Pons (tissue), 1 donor: Measurements from ENCODE around the gene BAG3.

Source experiments
- DNase-seq: peaks from one replicate; pipeline ENCODE4 v3.0.0-alpha.2; 2016; ENCODE audit warnings: low spot score

BAG3 gene

DNA sequence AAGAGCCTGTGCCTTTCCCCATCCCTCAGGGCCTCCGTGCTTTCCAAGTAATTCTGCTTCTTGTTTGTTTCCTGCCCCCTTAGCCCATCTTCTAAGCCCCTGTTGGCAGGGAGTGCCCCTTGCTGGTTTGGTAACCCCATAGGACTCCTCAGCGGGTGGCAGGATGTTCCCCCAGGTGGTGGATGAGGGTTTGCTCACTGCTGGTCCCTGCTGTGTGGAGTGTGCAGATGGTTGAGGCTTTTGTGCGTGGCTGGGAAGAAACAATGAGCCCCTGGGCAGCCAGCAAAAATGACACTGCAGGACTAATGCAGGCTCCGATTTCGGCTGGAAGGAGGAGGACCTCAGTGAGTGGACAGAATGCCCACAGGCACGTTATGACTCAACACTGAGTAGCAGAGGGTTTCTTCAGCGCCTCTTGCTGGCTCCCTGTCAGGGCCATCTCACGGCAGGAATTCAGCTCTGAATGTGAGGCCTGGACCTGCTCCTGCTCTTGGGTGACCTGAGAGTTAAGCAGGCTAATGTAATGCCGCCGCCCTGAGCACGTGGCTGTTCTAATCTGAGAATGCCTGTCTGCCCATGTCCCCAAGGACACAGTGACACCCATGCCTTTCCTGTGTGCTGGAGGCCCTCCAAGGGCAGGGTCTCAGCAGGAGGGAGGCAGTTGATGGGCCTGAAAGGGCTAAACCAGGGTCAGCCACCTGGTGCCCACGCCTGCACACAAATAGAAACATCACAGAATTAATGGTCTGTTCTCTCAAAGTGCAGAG is 16.6 kb downstream of the BAG3 start:
- DNase-seq: no peak

DNA sequence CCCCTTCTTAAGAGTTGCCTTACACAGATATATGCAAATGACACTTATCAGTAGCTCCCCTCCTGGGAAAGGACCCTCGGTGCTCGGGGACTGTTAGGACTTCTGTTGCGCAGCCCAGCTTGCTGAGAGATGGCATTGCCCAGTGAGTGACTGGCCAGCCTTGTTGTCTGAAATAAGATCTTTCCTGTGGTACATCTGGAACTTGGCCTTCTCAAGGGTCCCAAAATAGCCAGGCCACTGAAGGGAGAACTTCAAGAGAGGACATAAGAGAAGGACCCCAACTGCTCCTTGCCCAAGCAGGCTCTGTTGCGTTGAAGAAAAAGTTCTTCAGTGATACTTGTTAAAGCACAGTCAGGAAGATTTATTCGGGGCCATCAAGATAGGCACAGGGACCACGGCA is 17.3 kb downstream of the BAG3 start:
- DNase-seq: no peak

DNA sequence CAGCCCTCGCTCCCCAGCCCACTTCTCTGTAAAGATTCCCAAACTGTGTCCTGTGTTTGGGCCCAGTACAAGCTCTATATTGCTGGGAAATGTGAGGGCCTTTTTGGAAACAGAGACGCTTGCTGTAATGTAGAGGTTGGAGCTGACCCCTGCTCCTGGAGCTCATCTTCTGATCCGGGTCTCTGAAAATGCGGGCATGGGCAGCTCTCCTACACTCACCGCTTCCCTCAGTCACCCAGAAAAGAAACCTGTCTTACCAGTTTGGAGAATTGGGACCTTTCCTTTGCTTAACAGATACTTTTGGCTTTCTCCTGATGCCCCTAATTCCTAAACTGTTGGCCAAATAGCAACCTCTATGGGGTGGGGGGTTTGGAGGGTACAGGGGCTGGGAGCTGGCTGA is 18.2 kb downstream of the BAG3 start:
- no peak for DNase-seq

DNA sequence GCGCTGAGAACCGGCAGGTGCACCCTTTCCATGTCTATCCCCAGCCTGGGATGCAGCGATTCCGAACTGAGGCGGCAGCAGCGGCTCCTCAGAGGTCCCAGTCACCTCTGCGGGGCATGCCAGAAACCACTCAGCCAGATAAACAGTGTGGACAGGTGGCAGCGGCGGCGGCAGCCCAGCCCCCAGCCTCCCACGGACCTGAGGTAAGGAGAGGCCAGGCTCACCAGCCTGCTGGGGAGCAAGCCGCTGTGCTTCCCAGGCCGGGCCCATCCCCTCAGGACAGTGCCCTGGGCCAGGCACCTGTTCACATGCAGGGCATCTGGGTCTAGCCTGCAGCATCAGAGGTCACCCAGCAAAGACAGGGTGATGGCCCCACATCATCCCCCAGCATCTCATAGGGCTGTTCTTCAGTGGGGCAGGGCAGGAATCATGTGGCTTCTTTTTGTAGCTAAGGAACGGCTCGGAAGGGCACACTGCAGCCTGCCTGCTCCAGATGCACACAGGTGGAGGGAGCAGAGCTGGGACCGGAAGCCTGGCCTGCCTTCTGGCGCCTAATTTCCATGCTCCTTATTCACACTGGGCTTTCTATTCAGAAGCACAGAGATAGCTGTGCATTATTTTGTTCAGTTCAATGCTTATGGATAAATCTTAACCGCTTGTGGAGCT is 18.9 kb downstream of the BAG3 start:
- DNase-seq: no peak

DNA sequence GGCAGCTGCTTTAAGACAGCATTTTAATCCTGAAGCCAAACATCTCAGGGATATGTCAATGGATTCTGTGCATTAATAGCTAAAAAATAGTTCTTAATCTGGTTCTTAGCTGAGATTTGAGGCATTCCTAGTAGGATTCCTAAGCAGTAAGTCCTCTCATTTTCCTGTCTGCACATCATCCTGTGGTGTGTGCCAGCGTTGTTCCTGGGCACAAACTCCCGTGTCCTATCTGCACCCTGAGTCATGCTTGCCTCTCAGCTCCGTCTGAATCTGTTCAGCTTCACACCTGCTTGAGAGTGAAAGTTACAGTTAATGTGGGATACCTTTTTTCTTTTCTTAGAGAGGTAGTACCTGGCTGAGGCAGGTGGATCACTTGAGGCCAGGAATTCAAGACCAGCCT is 19.5 kb downstream of the BAG3 start:
- DNase-seq: no peak

DNA sequence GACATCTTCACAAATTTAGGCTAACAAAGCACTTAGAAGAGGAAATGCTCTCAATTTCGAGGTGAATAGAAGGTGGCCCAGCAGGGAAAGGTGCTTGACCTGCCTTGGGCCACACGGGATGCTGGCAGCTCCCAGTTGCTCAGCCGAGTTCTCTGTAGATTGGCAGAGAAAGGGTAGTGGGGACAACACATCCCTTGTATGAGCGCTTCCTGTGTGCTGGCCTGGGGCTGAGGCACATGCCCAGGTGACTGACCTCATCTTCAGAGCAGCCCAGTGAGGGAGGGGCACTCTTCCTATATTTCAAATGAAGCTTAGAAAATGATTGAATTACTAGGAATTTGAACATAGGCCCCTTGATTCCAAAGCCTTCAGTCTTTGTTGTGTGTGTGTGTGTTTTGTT is 20.2 kb downstream of the BAG3 start:
- no peak for DNase-seq

DNA sequence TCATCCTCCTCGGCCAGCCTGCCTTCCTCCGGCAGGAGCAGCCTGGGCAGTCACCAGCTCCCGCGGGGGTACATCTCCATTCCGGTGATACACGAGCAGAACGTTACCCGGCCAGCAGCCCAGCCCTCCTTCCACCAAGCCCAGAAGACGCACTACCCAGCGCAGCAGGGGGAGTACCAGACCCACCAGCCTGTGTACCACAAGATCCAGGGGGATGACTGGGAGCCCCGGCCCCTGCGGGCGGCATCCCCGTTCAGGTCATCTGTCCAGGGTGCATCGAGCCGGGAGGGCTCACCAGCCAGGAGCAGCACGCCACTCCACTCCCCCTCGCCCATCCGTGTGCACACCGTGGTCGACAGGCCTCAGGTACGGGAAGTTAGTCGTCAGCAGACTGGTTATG is 21.1 kb downstream of the BAG3 start:
- no peak for DNase-seq

DNA sequence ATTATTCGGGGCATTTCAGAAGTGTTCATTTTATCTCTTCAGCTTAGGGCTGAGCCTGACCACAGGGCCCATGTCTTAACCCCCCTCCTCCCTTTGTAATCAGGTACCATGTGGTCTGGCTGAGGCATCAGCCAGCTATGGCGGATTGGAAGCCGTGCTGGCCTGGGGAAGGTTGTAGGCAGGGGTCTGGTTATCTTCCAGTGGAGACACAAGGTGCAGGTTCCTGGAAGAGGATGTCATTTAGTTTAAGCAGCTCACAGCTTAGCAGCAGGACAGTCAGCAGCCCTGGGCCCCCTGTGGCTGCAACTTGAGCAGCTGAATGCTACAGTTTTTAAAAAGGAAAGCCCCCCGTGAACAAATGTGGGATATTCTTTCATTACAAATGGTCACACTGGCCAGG is 22.1 kb downstream of the BAG3 start:
- no peak for DNase-seq

DNA sequence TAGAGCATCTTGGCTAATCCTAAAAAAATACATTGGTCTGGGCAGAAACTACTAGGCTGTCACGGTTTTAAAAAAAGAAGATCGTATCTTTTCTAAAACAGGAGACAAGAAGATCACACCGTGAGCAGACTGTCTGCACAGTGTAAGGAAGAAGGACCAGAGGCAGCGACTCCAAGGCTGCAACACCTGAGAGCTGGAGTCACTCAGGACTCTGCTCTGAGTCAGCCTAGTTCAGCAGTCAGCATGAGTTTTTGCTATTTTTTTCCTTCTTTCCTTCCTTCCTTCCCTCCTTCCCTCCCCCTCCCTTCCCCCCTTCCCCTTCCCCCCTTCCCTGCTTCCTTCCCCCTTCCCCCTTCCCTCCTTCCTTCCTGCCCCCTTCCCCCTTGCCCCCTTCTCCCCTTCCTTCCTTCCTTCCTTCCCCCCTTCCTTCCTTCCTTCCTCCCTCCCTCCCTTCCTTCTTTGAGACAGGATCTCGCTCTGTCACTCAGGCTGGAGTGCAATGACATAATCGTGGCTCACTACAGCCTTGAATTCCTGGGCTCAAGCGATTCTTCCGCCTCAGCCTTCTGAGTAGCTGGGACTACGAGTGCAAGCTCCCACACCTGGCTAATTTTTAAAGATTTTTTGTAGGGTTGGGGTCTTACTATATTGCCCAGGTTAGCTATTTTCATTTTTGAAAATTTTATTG is 24.4 kb downstream of the BAG3 start:
- no peak for DNase-seq

DNA sequence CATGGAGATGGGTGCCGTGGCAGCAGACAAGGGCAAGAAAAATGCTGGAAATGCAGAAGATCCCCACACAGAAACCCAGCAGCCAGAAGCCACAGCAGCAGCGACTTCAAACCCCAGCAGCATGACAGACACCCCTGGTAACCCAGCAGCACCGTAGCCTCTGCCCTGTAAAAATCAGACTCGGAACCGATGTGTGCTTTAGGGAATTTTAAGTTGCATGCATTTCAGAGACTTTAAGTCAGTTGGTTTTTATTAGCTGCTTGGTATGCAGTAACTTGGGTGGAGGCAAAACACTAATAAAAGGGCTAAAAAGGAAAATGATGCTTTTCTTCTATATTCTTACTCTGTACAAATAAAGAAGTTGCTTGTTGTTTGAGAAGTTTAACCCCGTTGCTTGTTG is 25.9 kb downstream of the BAG3 start:
- DNase-seq: no peak

DNA sequence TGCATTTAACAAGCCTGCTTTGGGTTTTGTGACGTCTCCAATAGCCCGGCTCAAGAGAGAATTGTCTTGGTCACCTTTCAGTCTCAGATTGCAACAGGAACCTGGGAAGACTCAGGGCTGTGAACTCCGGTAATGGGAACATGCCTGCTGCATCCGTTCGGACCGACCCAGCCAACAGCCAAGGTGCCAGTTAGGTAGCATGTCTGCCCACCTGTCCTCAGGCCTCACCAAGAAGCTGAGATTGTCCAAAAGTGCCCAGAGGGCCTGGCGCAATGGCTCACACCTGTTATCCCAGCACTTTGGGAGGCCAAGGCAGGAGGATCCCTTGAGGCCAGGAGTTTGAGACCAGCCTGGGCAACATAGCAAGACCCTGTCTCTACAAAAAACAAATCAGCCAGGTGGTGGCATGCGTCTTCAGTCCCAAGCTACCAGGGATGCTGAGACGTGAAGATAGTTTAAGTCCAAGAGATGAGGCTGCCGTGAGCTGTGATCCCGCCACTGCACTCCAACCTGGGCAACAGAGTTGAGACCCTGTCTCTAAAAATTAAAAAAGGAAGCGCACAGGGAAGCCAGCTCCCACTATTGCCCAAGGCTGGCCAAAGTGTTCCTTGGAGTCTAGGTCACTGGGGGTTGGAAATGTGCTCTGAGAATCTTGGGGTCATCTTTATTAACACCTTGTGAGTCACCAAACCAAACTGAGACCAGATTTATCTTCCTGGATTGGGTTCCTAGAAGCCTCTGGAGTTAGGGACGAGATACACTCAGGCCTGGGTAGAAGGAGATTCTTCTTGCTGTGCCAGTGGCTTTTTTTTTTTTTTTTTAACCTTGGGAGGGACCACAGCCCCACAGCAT is 26.9 kb downstream of the BAG3 start:
- no peak for DNase-seq

DNA sequence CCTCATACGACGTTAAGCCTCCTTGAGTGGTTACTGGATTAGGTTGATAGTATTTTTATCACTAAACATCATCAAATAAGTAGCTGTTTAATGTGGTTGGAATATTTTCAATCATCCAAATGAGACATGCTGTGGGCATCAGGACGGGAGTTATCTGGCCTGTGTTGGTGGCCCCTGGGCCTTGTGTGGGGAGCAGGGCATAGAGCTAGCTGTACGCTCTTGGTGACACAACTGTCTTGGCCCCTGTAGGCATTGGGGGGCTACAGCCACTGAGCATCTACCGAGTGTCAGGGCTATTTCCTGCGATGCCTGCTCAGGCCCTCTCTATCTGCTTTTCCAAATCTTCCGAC is 28.3 kb downstream of the BAG3 start:
- DNase-seq: no peak

DNA sequence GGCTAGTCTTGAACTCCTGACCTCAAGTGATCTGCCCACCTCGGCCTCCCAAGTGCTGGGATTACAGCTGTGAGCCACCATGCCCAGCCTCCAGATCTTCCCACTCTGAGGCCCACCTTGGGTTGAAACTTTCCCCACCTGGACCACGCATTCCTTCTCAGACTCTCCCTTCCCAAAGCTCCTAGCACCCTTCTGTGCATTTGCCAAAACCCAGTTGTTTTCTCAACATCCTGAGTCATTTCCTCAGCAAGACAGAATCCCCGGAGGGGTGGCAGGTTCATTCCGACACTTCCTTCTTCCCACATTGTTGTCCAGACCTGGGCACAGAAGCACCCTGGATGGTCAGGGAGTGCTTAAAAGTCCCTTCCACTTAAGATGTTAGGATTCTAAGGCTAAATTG is 28.9 kb downstream of the BAG3 start:
- no peak for DNase-seq

DNA sequence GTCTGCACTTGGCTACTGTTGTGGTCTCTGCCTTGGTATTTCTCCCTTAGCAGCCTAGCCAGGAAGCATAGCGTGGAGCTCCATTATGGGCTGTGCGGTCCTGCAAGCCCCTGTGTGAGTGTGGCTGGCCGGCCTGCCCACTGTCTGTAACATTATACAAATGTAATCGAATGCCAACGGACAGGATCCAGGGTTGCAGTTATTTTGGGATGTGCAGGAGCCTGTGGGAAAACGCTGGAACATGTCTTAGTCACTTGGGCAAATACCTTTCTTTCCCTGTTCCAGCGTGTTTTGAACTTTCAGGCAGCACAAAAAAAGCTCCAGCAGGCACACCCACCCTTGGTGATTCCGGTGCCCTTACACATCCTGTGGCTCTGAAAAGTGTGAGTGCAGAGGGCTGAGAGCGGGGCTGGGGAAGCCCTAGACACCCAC is 29.5 kb downstream of the BAG3 start:
- DNase-seq: no peak

DNA sequence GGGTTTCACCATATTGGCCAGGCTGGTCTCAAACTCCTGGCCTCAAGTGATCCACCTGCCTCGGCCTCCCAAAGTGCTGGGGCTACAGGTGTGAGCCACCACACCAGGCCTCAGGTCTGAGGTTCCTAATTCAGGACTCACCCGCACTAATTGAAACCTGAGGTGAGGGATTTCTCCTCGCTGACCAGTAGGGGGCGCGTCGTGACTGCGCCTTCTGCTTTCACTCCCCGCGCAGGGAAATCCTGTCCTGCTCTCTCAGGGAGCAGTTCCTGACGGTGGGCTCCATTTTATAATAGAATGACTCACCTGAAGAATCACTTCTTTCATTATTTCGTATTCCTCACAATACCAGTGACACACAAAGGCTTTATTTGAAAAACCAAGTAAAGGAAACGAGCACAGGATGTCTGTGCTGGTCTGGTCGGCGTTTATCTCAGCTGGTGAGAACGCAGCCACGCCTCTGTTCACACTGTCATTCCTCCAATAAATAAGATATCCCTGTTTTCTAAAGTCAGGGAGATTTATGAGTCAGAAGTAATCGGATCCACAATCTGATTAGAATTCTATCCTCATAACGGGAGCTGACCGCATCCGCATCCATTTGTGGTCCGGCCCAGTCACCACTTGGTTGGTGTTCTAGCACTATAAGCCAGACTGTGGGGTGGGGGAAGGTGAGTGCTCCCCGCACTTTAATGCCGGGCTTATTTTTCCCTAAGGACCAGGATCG is 35.4 kb downstream of the BAG3 start:
- DNase-seq: peak; percentile 80

DNA sequence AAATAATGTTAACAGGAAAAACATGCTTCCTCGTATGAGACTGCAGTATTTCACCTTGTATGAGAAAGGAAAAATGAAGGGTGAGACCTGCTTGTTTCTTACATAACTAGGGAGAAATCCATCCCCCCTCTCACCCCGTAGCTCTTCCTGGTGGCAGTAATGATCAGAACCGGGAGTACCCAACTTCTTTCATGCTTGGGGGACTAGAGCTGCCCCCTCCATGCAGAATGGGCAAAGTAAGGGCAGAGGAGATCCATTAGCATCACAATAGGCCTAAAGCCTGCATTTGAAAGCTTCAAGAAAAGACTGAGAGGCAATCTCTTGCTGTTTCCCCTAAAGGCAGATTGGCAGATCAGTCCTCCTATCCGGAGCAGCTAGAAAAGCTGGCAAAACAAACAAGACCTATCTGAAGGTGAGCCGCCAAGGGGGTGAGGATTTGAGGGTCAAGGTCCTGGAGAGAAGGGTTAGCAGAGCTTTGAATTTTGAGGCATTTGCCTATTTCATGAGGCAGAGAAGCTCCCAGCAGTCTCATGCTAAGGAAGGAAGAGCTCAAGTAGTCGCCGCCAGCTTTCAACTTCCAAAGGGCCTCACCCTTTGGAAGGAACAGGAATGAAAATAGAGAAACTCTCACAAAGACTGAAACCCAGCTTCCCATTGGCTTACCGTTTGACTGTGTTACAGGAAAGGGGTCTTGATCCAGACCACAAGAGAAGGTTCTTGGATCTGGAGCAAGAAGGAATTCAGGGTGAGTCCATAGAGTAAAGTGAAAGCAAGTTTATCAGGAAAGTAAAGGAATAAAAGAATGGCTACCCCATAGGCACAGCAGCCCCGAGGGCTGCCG is 36.2 kb downstream of the BAG3 start:
- no peak for DNase-seq

DNA sequence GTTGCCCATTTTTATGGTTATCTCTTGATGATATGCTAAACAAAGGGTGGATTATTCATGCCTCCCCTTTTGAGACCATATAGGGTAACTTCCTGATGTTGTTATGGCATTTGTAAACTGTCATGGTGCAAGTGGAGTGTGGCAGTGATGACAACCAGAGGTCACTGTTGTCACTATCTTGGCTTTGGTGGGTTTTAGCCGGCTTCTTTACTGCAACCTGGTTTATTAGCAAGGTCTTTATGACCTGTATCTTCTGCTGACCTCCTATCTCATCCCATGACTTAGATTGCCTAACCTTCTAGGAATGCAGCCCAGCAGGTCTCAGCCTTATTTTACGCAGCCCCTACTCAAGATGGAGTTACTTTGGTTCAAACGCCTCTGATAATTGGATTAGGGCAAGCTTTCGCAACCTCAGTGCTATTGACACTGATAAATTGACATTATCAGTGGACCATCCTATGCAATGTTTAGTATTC is 36.9 kb downstream of the BAG3 start:
- DNase-seq: peak; percentile 43

DNA sequence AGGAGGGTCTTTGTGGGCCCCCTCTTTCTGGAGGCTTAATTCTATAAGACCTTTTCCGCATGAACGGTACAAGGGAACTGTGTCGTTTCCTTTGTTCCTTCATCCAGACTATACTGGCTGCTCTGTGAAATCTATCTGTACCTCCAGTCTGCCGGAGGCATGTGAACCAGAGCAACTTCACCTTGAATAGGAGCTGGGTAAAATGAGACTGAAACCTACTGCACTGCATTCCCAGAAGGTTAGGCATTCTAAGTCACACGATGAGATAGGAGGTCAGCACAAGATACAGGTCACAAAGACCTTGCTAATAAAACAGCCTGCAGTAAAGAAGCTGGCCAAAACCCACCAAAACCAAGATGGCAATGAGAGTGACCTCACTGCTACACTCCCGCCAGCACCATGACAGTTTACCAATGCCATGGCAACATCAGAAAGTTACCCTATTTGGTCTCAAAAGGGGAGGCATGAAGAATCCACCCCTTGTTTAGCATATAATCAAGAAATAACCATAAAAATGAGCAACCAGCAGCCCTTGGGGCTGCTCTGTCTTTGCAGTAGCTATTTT is 37.9 kb downstream of the BAG3 start:
- DNase-seq: no peak

DNA sequence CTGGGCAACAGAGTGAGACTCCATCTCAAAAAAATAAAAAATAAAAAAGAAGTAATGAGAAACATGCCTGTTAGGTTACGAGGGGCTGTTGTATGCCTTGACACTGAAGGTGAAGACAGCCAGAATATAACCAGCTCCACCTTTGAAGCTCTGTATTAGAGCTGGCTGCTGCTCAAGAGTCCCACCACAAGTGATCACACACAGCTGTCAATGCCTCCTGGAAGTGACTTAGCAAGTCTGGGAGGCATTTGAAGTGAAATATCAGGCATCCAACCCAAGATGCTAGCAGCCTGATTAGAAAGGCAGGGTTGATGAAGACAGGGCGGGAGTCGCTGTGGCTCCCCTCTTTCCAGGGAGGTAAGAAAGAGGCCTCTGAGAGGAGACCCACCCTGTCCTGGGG is 40.5 kb downstream of the BAG3 start:
- DNase-seq: no peak

DNA sequence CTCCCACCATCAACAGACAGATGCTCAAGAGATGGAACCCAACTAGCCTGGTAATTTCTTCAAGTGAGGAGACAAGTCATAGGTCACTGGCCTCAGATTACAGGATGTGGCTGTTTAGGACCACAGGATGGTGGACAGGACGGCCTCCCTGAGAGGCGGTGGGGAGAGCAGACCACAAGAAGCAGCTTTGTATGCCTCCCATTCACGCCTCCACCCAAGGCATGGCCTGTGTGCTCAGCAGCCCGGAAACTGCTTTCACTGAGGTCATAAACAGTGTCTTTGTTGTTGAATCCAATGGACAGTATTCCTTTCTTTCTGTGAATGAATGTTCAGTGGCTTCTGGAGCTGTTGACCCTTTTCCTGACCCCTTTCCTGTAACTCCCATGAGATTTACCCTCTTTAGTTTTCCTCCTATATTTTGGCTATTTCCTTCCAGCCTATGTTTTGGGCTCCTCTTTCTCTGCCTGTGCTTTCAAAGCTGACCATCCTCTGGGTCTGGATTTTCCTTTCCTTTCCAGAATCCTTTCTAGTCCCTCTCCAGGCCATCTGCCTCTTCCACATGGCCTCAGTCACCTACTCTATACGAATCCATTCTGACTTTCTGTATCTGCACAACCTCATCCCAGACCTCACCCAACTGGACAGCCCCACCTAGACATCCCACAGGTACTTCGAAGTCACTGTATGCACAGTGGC is 42.2 kb downstream of the BAG3 start:
- peak; percentile 96 for DNase-seq
